Measurements from ENCODE around the gene WBP1.
"Not testable (repeated sequence)": the region's sequence is repeated elsewhere in the genome, so short reads cannot be mapped to it uniquely, and the experiment has no call there.

WBP1 gene

GRCh38 chr2:74464406-74464805, 6.2 kb downstream of the WBP1 start:
- peak overlapping the region; percentile 98 for H3K27ac Mint-ChIP-seq (ENCODE audit: low read depth)
- ATAC-seq (replicated peaks; ENCODE audit: extremely low read depth, poor library complexity, severe bottlenecking) (no peak), DNase-seq (ENCODE audit: low spot score in 2 of 2) (no peak)
- H3K36me3 Mint-ChIP-seq (ENCODE audit: insufficient read depth), result peaks cover 18% of the 10 kb centered on the region
- H3K27me3 Mint-ChIP-seq, result no peaks in the 10 kb centered on the region
- peaks cover 32% of the 10 kb centered on the region for H3K4me1 Mint-ChIP-seq
- H3K9me3 Mint-ChIP-seq, result no peaks in the 10 kb centered on the region
- H3K4me3 Mint-ChIP-seq, result peak overlapping the region; percentile 96

- H3K36me3 Mint-ChIP-seq (ENCODE audit: insufficient read depth), result peaks cover 32% of the 10 kb centered on the region
- ATAC-seq (replicated peaks; ENCODE audit: extremely low read depth, poor library complexity, severe bottlenecking); H3K27me3 Mint-ChIP-seq; H3K9me3 Mint-ChIP-seq; DNase-seq (ENCODE audit: low spot score in 2 of 2): not testable (repeated sequence)
- peak overlapping the region; percentile 93 for H3K27ac Mint-ChIP-seq (ENCODE audit: low read depth)
- peaks cover 27% of the 10 kb centered on the region for H3K4me1 Mint-ChIP-seq
- H3K4me3 Mint-ChIP-seq, result peak overlapping the region; percentile 45
Observed at GRCh38 chr2:74470742-74471141, 12.5 kb downstream of the WBP1 start.

- H3K27ac Mint-ChIP-seq (ENCODE audit: low read depth), result peak overlapping the region; percentile 97
- DNase-seq (ENCODE audit: low spot score in 2 of 2) (no peak), ATAC-seq (replicated peaks; ENCODE audit: extremely low read depth, poor library complexity, severe bottlenecking) (no peak)
- H3K36me3 Mint-ChIP-seq (ENCODE audit: insufficient read depth), result peaks cover 28% of the 10 kb centered on the region
- H3K9me3 Mint-ChIP-seq, result no peaks in the 10 kb centered on the region
- no peaks in the 10 kb centered on the region for H3K27me3 Mint-ChIP-seq
- H3K4me1 Mint-ChIP-seq, result peaks cover 24% of the 10 kb centered on the region
- H3K4me3 Mint-ChIP-seq, result peak overlapping the region; percentile 97
Observed at GRCh38 chr2:74471332-74472065, 13.3 kb downstream of the WBP1 start.

- Mint-ChIP-seq H3K4me3 (peak within 1 kb of the TSS; percentile 97), H3K36me3 (ENCODE audit: insufficient read depth) (peaks cover 29% of the 10 kb centered on the region), H3K9me3 (no peaks in the 10 kb centered on the region), H3K27ac (ENCODE audit: low read depth) (peak within 1 kb of the TSS; percentile 97), H3K27me3 (no peaks in the 10 kb centered on the region), H3K4me1 (peaks cover 24% of the 10 kb centered on the region)
- peak; percentile 93 to 98 for DNase-seq (ENCODE audit: low spot score in 2 of 2)
- ATAC-seq (replicated peaks; ENCODE audit: extremely low read depth, poor library complexity, severe bottlenecking), result peak; percentile 96
Observed at GRCh38 chr2:74472086-74472944, 14.1 kb downstream of the WBP1 start, which contains the start of gene MRPL53. Gene MRPL53 (minus strand): TSS chr2:74472680. CDS start chr2:74472660, 20 bp downstream.

GRCh38 chr2:74472945-74473258, 14.7 kb downstream of the WBP1 start:
- Mint-ChIP-seq H3K4me3 (peak overlapping the region; percentile 97), H3K27ac (ENCODE audit: low read depth) (peak overlapping the region; percentile 97), H3K4me1 (peaks cover 24% of the 10 kb centered on the region), H3K36me3 (ENCODE audit: insufficient read depth) (peaks cover 30% of the 10 kb centered on the region), H3K9me3 (no peaks in the 10 kb centered on the region), H3K27me3 (no peaks in the 10 kb centered on the region)
- DNase-seq (ENCODE audit: low spot score in 2 of 2) (no peak), ATAC-seq (replicated peaks; ENCODE audit: extremely low read depth, poor library complexity, severe bottlenecking) (no peak)

- no peaks in the 10 kb centered on the region for H3K9me3 Mint-ChIP-seq
- peak overlapping the region; percentile 7 for H3K4me3 Mint-ChIP-seq
- no peak for ATAC-seq (replicated peaks; ENCODE audit: extremely low read depth, poor library complexity, severe bottlenecking)
- peaks cover 29% of the 10 kb centered on the region for H3K4me1 Mint-ChIP-seq
- peaks cover 34% of the 10 kb centered on the region for H3K36me3 Mint-ChIP-seq (ENCODE audit: insufficient read depth)
- no peaks in the 10 kb centered on the region for H3K27me3 Mint-ChIP-seq
- DNase-seq (ENCODE audit: low spot score in 2 of 2), result no peak
- H3K27ac Mint-ChIP-seq (ENCODE audit: low read depth), result peak overlapping the region; percentile 61
Observed at GRCh38 chr2:74474481-74474880, 16.2 kb downstream of the WBP1 start.

GRCh38 chr2:74474899-74475298, 16.7 kb downstream of the WBP1 start:
- Mint-ChIP-seq H3K4me1 (peaks cover 29% of the 10 kb centered on the region), H3K9me3 (no peaks in the 10 kb centered on the region), H3K27ac (ENCODE audit: low read depth) (no peak overlapping the region), H3K36me3 (ENCODE audit: insufficient read depth) (peaks cover 36% of the 10 kb centered on the region), H3K4me3 (no peak overlapping the region), H3K27me3 (no peaks in the 10 kb centered on the region)
- DNase-seq (ENCODE audit: low spot score in 2 of 2), result no peak
- no peak for ATAC-seq (replicated peaks; ENCODE audit: extremely low read depth, poor library complexity, severe bottlenecking)

GRCh38 chr2:74481431-74481830, 23.2 kb downstream of the WBP1 start:
- DNase-seq (ENCODE audit: low spot score in 2 of 2) (no peak), ATAC-seq (replicated peaks; ENCODE audit: extremely low read depth, poor library complexity, severe bottlenecking) (no peak)
- no peaks in the 10 kb centered on the region for H3K27me3 Mint-ChIP-seq
- peaks cover 28% of the 10 kb centered on the region for H3K4me1 Mint-ChIP-seq
- H3K9me3 Mint-ChIP-seq, result no peaks in the 10 kb centered on the region
- peaks cover 29% of the 10 kb centered on the region for H3K36me3 Mint-ChIP-seq (ENCODE audit: insufficient read depth)
- no peak overlapping the region for H3K27ac Mint-ChIP-seq (ENCODE audit: low read depth)
- H3K4me3 Mint-ChIP-seq, result peak overlapping the region; percentile 94

- Mint-ChIP-seq H3K36me3 (ENCODE audit: insufficient read depth) (peaks cover 31% of the 10 kb centered on the region), H3K4me1 (peaks cover 34% of the 10 kb centered on the region), H3K27me3 (no peaks in the 10 kb centered on the region), H3K27ac (ENCODE audit: low read depth) (peak overlapping the region; percentile 99), H3K9me3 (no peaks in the 10 kb centered on the region), H3K4me3 (peak overlapping the region; percentile 94)
- DNase-seq (ENCODE audit: low spot score in 2 of 2), result no peak
- ATAC-seq (replicated peaks; ENCODE audit: extremely low read depth, poor library complexity, severe bottlenecking), result peak; percentile 44
Observed at GRCh38 chr2:74481961-74482800, 23.9 kb downstream of the WBP1 start.

- Mint-ChIP-seq H3K27me3 (no peaks in the 10 kb centered on the region), H3K4me3 (peak within 1 kb of the TSS; percentile 94), H3K9me3 (no peaks in the 10 kb centered on the region), H3K36me3 (ENCODE audit: insufficient read depth) (peaks cover 29% of the 10 kb centered on the region), H3K27ac (ENCODE audit: low read depth) (peak within 1 kb of the TSS; percentile 99), H3K4me1 (peaks cover 34% of the 10 kb centered on the region)
- DNase-seq (ENCODE audit: low spot score in 2 of 2) (peak; percentile 89 to 91), ATAC-seq (replicated peaks; ENCODE audit: extremely low read depth, poor library complexity, severe bottlenecking) (peak; percentile 96)
Observed at GRCh38 chr2:74482801-74483674, 24.8 kb downstream of the WBP1 start, which contains the start of the genes CCDC142 and TTC31. Gene CCDC142 (minus strand): TSS chr2:74482998. CDS start chr2:74482837, 161 bp downstream. Gene TTC31 (plus strand): TSS chr2:74483081. CDS start chr2:74483096, 15 bp downstream.

GRCh38 chr2:74483675-74484164, 25.5 kb downstream of the WBP1 start:
- not testable (repeated sequence) for DNase-seq (ENCODE audit: low spot score in 2 of 2); ATAC-seq (replicated peaks; ENCODE audit: extremely low read depth, poor library complexity, severe bottlenecking); H3K9me3 Mint-ChIP-seq; H3K27me3 Mint-ChIP-seq
- Mint-ChIP-seq H3K27ac (ENCODE audit: low read depth) (peak overlapping the region; percentile 99), H3K4me1 (peaks cover 34% of the 10 kb centered on the region), H3K36me3 (ENCODE audit: insufficient read depth) (peaks cover 29% of the 10 kb centered on the region), H3K4me3 (peak overlapping the region; percentile 94)
